ENCODE measurements around the gene SCAI. TPM values are rescaled to one million over a fixed set of nuclear protein-coding genes. Genes with fewer than 3 reads are reported as not detected.

SCAI gene
- total and polyA plus RNA-seq, 9 of the 15 experiments (the other 6 are each of a cell fraction or from before 2014, with no cell fraction given) = 0.70 to 12.4 (median 4.2) TPM

DNA sequence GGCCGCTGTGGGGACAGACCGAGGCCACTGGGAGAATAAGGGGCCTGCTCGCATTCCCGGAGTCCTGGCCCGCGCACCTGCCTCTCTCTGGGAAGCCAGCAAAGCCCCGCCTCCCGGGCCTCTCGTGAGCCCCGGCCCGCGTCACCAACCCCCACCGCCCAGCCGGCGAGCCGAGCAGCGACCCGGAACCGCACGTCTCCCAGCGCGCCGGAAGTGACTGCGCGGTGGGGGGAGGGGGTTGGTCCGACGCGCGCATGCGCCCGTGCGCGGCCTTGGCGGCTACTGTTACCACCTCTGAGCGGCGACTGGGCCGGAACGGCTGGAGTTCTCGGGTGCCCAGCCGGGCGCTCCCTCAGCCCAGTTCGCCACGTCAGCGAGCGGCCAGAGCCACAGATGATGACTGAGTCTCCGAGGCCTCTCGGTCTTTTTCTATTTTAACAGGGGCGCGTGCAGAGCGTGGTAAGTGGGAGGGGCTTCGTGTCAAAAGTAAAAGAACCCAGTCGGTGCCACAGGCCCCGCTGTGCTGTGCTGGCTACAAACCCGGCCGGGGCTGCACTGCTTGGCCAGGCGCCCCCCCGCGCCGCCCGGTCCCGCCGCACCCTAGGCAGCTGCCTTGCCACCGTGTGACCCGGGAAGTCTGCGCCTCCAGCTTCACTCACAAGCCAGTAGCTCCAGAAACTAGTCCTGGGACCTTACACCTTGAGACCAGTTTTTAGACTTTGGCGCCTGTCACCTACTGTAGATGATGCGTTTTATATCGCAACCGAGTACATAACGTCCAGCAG is 202.2 kb downstream of the SCAI start, which contains the start of gene GOLGA1 (continued):
- TF ChIP-seq, protein P1, sequence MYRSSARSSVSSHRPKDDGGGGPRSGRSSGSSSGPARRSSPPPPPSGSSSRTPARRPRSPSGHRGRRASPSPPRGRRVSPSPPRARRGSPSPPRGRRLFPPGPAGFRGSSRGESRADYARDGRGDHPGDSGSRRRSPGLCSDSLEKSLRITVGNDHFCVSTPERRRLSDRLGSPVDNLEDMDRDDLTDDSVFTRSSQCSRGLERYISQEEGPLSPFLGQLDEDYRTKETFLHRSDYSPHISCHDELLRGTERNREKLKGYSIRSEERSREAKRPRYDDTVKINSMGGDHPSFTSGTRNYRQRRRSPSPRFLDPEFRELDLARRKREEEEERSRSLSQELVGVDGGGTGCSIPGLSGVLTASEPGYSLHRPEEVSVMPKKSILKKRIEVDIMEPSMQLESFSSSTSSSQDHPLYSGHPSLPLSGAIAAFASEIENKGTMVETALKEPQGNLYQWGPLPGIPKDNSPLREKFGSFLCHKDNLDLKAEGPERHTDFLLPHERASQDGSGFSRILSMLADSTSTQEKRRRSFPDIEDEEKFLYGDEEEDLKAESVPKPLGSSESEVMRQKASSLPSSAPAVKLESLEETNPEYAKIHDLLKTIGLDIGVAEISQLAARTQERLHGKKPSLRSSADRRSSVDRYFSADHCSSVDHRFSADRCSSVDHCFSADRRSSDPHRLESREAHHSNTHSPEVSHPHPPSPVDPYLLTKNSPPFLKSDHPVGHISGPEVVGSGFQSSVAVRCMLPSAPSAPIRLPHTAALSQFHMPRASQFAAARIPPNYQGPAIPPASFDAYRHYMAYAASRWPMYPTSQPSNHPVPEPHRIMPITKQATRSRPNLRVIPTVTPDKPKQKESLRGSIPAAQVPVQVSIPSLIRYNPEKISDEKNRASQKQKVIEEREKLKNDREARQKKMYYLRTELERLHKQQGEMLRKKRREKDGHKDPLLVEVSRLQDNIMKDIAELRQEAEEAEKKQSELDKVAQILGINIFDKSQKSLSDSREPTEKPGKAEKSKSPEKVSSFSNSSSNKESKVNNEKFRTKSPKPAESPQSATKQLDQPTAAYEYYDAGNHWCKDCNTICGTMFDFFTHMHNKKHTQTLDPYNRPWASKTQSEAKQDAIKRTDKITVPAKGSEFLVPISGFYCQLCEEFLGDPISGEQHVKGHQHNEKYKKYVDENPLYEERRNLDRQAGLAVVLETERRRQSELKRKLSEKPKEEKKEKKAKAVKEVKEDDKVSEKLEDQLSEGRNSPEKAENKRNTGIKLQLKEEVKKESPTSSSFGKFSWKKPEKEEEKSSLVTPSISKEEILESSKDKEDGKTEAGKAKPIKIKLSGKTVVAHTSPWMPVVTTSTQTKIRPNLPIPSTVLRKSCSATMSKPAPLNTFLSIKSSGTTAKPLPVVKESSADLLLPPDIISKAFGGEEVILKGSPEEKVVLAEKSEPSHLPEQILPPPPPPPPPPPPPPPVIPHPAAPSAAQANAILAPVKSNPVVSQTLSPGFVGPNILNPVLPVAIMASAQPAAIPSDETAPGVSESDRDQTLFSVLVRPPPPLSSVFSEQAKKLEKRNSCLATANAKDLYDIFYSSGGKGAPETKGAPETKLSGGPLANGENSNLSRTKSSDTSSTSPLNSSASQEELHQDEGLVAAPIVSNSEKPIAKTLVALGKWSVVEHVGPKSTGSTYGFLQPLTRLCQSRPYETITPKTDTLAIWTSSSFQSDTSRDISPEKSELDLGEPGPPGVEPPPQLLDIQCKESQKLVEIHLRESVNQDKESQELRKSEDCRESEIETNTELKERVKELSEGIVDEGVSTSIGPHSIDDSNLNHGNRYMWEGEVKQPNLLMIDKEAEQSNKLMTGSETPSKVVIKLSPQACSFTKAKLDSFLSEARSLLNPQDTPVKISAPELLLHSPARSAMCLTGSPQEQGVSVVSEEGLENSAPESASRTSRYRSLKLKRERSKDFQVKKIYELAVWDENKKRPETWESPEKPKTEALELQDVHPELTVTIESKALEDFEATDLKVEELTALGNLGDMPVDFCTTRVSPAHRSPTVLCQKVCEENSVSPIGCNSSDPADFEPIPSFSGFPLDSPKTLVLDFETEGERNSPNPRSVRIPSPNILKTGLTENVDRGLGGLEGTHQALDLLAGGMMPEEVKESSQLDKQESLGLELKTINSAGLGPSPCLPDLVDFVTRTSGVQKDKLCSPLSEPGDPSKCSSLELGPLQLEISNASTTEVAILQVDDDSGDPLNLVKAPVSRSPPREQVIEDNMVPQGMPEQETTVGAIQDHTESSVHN (IDR thresholded peaks at IDR 0.05; ENCODE audit: borderline replicate concordance in 1 of 2, low read depth in 1 of 2) = no peak
- TF ChIP-seq FOSL1 (tag; conservative IDR thresholded peaks at IDR 0.05) = peak; percentile 63
- TF ChIP-seq RUNX1 (IDR thresholded peaks at IDR 0.05; ENCODE audit: low read depth) = no peak
- no peak for TF ChIP-seq ZFP36 (IDR thresholded peaks at IDR 0.05; ENCODE audit: low read depth, low read length, partially characterized antibody)
- TF ChIP-seq ARID4B (CRISPR knock-in tag; IDR thresholded peaks at IDR 0.05) = peak; percentile 91
- TF ChIP-seq ADNP (tag; IDR thresholded peaks at IDR 0.05) = no peak
- TF ChIP-seq ZNF778 (CRISPR knock-in tag; IDR thresholded peaks at IDR 0.05) = no peak
- TF ChIP-seq RBM22 (IDR thresholded peaks at IDR 0.05; ENCODE audit: low read depth, low read length, poor library complexity, severe bottlenecking) = peak; percentile 75
- peak; percentile 68; the same call in 1 of the 2 replicates for TF ChIP-seq FOXK1 (CRISPR knock-in tag; IDR thresholded peaks at IDR 0.05; ENCODE audit: borderline replicate concordance)
- TF ChIP-seq, protein P2, sequence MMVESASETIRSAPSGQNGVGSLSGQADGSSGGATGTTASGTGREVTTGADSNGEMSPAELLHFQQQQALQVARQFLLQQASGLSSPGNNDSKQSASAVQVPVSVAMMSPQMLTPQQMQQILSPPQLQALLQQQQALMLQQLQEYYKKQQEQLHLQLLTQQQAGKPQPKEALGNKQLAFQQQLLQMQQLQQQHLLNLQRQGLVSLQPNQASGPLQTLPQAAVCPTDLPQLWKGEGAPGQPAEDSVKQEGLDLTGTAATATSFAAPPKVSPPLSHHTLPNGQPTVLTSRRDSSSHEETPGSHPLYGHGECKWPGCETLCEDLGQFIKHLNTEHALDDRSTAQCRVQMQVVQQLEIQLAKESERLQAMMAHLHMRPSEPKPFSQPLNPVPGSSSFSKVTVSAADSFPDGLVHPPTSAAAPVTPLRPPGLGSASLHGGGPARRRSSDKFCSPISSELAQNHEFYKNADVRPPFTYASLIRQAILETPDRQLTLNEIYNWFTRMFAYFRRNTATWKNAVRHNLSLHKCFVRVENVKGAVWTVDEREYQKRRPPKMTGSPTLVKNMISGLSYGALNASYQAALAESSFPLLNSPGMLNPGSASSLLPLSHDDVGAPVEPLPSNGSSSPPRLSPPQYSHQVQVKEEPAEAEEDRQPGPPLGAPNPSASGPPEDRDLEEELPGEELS (CRISPR knock-in tag; IDR thresholded peaks at IDR 0.05; ENCODE audit: borderline replicate concordance) = peak; percentile 58; the same call in 1 of the 2 replicates

Data from K562 (cell line).